ENCODE results near the gene NTNG2.

The NTNG2 gene

DNA sequence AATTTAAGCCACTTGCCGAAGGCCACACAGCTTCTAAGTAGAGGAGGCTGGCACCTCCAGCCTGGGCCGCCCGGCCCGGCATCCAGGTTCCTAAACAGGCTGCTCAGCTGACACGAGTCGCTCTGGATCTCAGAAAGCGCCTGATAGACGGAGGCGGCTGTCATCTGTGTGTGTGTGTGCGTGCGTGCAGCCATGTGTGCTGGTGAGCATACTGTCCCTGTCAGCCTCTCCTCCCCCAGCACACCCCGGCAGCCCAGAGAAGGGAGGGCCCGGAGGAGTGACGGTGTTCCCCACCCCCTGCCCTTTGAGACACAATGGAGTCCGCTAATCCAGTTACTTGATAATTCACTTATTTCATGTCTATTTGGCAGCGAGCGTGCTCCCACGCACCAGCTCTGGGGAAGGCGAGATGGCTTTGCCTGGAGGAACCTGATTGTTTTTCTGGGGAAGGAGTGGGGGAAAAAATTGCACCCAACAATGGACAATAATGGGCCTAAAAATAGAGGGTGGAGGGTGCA lies 20.0 kb downstream of the NTNG2 start:
- no peak for DNase-seq (ENCODE audit: extremely low read depth, low read depth)

GRCh38 chr9:132182314-132183091 lies 20.6 kb downstream of the NTNG2 start:
- DNase-seq (ENCODE audit: extremely low read depth, low read depth): no peak
- TF ChIP-seq CTCF (IDR thresholded peaks at IDR 0.05; ENCODE audit: low read depth, low read length, missing control alignments): peak; percentile 22
- no peak overlapping the region for H3K4me3 ChIP-seq (replicated peaks; ENCODE audit: low read depth, low read length)

More for the DNA sequence above, 20.0 kb downstream of the NTNG2 start:
- TF ChIP-seq CTCF (IDR thresholded peaks at IDR 0.05; ENCODE audit: low read depth, low read length, missing control alignments): no peak
- no peak overlapping the region for H3K4me3 ChIP-seq (replicated peaks; ENCODE audit: low read depth, low read length)

DNA sequence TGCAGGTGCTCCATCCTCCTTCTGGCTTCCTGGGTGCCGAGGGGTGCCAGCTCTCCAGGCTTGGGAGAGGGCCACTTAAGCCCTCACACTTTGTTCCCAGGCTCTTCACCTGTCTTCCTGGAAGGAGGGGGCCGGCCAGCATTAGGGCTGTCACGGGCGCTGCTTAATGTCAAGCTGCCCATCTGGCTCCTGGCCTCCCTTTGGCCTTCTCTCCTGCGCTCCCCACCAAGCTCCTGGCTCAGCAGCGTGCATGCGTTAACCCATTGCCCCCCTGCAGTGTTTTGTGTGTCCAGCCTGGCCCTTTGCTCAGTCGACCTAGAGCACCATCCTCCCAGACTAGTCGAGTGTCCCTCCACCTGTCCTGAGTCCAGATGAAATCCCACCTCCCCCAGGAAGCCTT lies 21.3 kb downstream of the NTNG2 start:
- no peak overlapping the region for H3K4me3 ChIP-seq (replicated peaks; ENCODE audit: low read depth, low read length)
- no peak for TF ChIP-seq CTCF (IDR thresholded peaks at IDR 0.05; ENCODE audit: low read depth, low read length, missing control alignments)
- DNase-seq (ENCODE audit: extremely low read depth, low read depth): no peak

DNA sequence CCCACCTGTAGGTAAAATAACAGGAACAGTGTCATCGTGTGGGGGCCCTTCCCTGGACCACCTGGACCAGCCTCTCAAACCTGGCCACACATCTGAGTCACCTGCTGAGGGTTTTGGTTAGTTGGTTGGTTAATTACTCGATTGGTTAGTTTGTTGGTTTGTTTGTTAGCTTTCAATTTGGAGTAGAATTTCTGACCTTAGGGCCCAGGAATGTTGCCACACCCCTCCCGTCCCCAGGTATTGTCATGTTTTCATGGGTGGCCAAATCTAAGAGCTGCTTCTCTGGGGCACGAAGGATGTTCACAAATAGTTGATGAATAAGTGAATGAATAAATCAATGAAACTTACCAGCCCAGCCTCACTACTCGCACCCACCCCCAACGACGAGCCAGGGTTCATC lies 21.9 kb downstream of the NTNG2 start:
- DNase-seq (ENCODE audit: extremely low read depth, low read depth): no peak
- H3K4me3 ChIP-seq (replicated peaks; ENCODE audit: low read depth, low read length): no peak overlapping the region
- no peak for TF ChIP-seq CTCF (IDR thresholded peaks at IDR 0.05; ENCODE audit: low read depth, low read length, missing control alignments)

DNA sequence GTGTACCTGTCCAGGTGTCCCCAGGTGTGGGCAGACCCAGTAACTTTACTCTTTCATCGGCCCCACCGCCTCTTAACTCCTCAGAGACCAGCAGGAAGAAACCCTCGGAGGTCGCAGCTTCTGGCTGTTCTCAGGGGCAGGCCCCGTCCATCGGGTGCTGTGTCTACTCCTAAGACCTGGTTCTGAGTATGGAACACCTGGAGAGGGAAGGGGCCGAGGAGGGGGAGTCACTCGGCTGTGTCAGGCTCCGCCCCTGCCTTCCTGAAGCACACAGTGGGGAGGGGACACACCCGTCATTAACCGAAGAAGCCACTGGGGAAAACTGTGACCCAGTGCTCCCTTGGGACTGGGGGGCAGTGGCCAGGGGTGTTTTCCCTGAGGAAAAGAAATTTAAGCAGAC lies 22.3 kb downstream of the NTNG2 start:
- no peak overlapping the region for H3K4me3 ChIP-seq (replicated peaks; ENCODE audit: low read depth, low read length)
- TF ChIP-seq CTCF (IDR thresholded peaks at IDR 0.05; ENCODE audit: low read depth, low read length, missing control alignments): no peak
- no peak for DNase-seq (ENCODE audit: extremely low read depth, low read depth)

DNA sequence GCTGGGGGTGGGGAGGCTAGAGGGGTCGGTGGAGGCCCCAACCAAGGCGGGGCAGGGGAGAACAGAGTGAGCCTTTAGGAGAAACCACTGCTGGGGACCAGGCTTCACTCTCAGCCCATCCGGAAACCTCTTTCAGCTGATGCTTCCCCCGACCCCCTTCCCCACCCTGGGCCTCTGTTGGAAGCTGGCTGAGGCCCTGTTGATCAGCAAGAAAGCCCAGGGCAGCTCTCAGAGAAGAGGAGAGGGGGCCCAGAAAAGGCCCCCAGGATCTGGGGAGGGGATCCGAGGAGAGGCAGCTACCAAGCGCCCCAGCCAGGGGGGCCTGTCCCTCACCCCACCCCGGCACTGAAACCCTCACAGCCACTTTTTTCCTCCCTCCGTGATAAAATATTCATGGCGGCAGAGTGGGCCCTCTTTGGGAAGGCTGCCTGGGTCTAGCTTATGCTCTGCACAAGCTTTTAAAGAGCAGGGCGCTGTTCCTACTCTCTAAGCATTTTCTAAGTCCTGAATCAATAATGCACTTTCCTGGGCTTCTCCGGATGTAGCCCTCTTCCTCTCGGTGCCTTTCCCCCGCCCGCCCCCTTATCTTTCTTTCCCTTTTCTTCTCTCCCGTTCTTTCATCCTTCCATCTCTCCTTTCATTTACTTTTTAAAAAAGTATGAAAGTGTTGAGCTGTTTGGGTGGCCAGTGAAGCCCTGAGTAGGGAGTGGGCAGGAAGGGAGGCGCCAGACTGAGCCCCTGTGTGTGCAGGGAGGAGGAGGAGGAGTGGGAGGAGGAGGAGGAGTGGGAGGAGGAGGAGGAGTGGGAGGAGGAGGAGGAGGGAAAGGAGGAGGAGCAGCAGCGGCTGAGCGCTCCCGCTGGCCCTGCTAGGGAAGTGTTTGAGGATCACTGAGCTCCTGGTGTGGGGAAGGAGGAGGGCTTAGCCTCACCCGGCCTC lies 23.5 kb downstream of the NTNG2 start:
- TF ChIP-seq CTCF (IDR thresholded peaks at IDR 0.05; ENCODE audit: low read depth, low read length, missing control alignments): no peak
- H3K4me3 ChIP-seq (replicated peaks; ENCODE audit: low read depth, low read length): no peak overlapping the region
- DNase-seq (ENCODE audit: extremely low read depth, low read depth): no peak
